ENCODE measurements around the gene FHOD3.

GRCh38 chr18:36567800-36568199, 270.3 kb downstream of the FHOD3 start:
- no peak for TF ChIP-seq CTCF (conservative IDR thresholded peaks at IDR 0.05; ENCODE audit: low read depth, low read length)
- TF ChIP-seq EZH2 (IDR thresholded peaks at IDR 0.05; ENCODE audit: borderline replicate concordance, low read depth, low read length, poor library complexity, severe bottlenecking): no peak

Measured in A673 (cell line).